ACC112 (cell line): ENCODE data around the gene ERP27.

Experiments used
- H2AFZ ChIP-seq: fragments of 200-600 bp; sonication (generic); one replicate; pipeline ENCODE4 v1.6.0; 2017; ENCODE audit warnings: antibody characterized with exemption, low read length; ENCODE audit not compliant: unreplicated experiment
- H3K27ac ChIP-seq: fragments of 200-600 bp; sonication (generic); 2 replicates; pipeline ENCODE4 v1.5.1; 2014; ENCODE audit warnings: low read depth, mild to moderate bottlenecking, antibody characterized with exemption, low read length, moderate library complexity
- H3K27me3 ChIP-seq: fragments of 200-600 bp; sonication (generic); 2 replicates; pipeline ENCODE4 v1.6.1; 2014; ENCODE audit warnings: mild to moderate bottlenecking, antibody characterized with exemption, low read length, moderate library complexity, mixed read lengths; ENCODE audit not compliant: insufficient read depth
- H3K36me3 ChIP-seq: fragments of 200-600 bp; sonication (generic); 2 replicates; pipeline ENCODE4 v1.6.1; 2016; ENCODE audit warnings: mild to moderate bottlenecking, antibody characterized with exemption, low read length, moderate library complexity, mixed read lengths; ENCODE audit not compliant: insufficient read depth
- H3K4me1 ChIP-seq: fragments of 200-600 bp; sonication (generic); one replicate; pipeline ENCODE4 v1.6.1; 2016; ENCODE audit warnings: low read length, mixed read lengths; ENCODE audit not compliant: insufficient read depth, unreplicated experiment, control insufficient read depth
- H3K4me3 ChIP-seq: fragments of 200-600 bp; sonication (generic); 2 replicates; pipeline ENCODE4 v1.5.1; 2014; ENCODE audit warnings: mild to moderate bottlenecking, low read depth, low read length
- H3K79me2 ChIP-seq: fragments of 200-600 bp; sonication (generic); one replicate; pipeline ENCODE4 v1.6.0; 2016; ENCODE audit warnings: low read length; ENCODE audit not compliant: control insufficient read depth, unreplicated experiment, insufficient read depth

Gene ERP27

DNA sequence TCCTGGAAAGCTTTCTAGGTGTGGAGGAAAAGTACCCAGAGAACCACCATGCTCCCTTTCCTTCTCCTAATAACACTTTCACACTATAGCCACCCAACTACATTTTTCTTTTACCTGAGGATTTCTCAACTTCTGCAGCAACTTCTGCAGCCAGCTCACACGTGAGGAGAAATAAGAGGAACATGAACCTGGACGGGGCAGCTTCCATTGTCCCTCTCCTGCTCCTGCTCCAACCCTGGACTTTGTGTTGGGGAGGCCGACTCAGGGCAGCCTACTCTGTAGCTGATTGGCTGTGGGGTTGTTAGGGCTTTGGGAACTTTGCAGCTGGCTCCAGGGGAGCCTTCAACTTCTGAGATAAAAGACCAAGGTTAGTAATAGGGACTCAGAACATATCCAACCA lies at the start of gene ERP27:
Gene ERP27, minus strand, starts transcription at position 237 of the 400 bp plus-strand sequence. Its CDS starts 29 bp downstream, at position 208.
- Histone ChIP-seq H3K4me3 (no peak within 1 kb of the TSS), H3K4me1 (no peaks in the 10 kb centered on the region), H3K36me3 (no peaks in the 10 kb centered on the region), H3K79me2 (no peaks in the 10 kb centered on the region), H2AFZ (no peak within 1 kb of the TSS), H3K27me3 (no peaks in the 10 kb centered on the region), H3K27ac (no peak within 1 kb of the TSS)

GRCh38 chr12:14988035-14988434 lies 49.7 kb upstream of the ERP27 start:
- Histone ChIP-seq H3K4me3 (no peak overlapping the region), H3K4me1 (no peaks in the 10 kb centered on the region), H3K27me3 (no peaks in the 10 kb centered on the region), H3K36me3 (no peaks in the 10 kb centered on the region), H2AFZ (no peak overlapping the region), H3K79me2 (no peaks in the 10 kb centered on the region), H3K27ac (no peak overlapping the region)

GRCh38 chr12:14986449-14986848 lies 48.1 kb upstream of the ERP27 start:
- H3K79me2 ChIP-seq, result no peaks in the 10 kb centered on the region
- no peaks in the 10 kb centered on the region for H3K36me3 ChIP-seq

DNA sequence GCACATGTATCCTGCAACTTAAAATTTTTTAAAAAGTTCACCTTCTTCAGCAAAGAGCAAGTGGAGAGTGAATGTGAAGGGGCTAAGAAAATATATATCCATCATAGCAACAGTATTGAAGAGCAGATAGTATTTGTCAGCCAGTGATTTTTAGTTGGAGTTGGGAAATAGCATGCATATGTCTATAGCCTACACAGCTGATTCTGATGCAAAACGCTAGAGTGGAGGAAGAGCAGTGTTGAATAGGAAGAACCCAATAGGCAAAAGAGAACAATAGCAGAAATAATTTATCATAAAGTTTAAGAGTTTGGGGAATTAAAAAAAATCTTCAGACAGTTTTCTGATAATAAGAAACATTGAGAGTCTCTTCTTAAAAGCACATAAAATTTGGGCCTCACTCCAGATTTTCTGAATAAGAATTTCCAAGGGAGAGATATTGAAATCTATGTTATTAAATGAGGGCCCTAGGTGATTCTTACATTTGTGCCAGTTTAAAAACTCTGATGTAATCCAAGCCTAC lies 46.5 kb upstream of the ERP27 start:
- Histone ChIP-seq H3K27ac (no peak overlapping the region), H2AFZ (no peak overlapping the region), H3K79me2 (no peaks in the 10 kb centered on the region), H3K36me3 (no peaks in the 10 kb centered on the region), H3K4me3 (no peak overlapping the region), H3K27me3 (no peaks in the 10 kb centered on the region), H3K4me1 (no peaks in the 10 kb centered on the region)

More at GRCh38 chr12:14986449-14986848, 48.1 kb upstream of the ERP27 start:
- H3K4me1 ChIP-seq, result no peaks in the 10 kb centered on the region
- H3K27ac ChIP-seq, result no peak overlapping the region
- no peaks in the 10 kb centered on the region for H3K27me3 ChIP-seq
- H3K4me3 ChIP-seq, result no peak overlapping the region
- no peak overlapping the region for H2AFZ ChIP-seq

- Histone ChIP-seq H3K36me3 (no peaks in the 10 kb centered on the region), H2AFZ (no peak overlapping the region), H3K79me2 (no peaks in the 10 kb centered on the region), H3K4me3 (no peak overlapping the region), H3K4me1 (no peaks in the 10 kb centered on the region), H3K27ac (no peak overlapping the region), H3K27me3 (no peaks in the 10 kb centered on the region)
Observed at GRCh38 chr12:14984036-14984435, 45.7 kb upstream of the ERP27 start.

DNA sequence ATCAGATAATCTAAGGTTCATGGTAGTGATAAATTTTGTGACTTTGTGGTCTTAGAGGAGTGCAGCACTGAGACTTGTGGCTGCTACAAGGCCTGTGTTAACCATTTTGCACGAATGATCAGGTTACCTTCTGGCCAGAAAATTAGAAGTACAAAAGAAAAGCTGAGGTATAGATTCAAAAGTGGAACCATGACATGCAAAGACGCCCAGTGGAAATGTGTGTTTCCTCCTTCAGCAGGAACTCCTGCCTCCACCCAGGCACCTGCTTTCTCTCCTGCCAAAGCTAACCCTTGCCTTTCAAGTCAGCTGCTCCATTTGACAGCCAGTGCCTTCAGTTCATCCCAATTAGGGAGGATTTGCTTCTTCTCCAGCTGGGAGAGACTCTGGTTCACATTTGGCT lies 44.7 kb upstream of the ERP27 start:
- no peak overlapping the region for H3K27ac ChIP-seq
- H3K4me1 ChIP-seq, result no peaks in the 10 kb centered on the region
- no peaks in the 10 kb centered on the region for H3K36me3 ChIP-seq
- no peaks in the 10 kb centered on the region for H3K79me2 ChIP-seq
- H2AFZ ChIP-seq, result no peak overlapping the region
- H3K27me3 ChIP-seq, result no peaks in the 10 kb centered on the region
- H3K4me3 ChIP-seq, result no peak overlapping the region

- Histone ChIP-seq H2AFZ (no peak overlapping the region), H3K4me3 (no peak overlapping the region), H3K36me3 (no peaks in the 10 kb centered on the region)
Observed at GRCh38 chr12:14982562-14982961, 44.2 kb upstream of the ERP27 start.

GRCh38 chr12:14981049-14981448 lies 42.7 kb upstream of the ERP27 start:
- Histone ChIP-seq H3K79me2 (no peaks in the 10 kb centered on the region), H3K27me3 (no peaks in the 10 kb centered on the region), H3K27ac (no peak overlapping the region), H3K4me3 (no peak overlapping the region), H3K36me3 (no peaks in the 10 kb centered on the region), H2AFZ (no peak overlapping the region), H3K4me1 (no peaks in the 10 kb centered on the region)

More at GRCh38 chr12:14982562-14982961, 44.2 kb upstream of the ERP27 start:
- H3K4me1 ChIP-seq, result no peaks in the 10 kb centered on the region
- no peaks in the 10 kb centered on the region for H3K27me3 ChIP-seq
- no peak overlapping the region for H3K27ac ChIP-seq
- no peaks in the 10 kb centered on the region for H3K79me2 ChIP-seq

DNA sequence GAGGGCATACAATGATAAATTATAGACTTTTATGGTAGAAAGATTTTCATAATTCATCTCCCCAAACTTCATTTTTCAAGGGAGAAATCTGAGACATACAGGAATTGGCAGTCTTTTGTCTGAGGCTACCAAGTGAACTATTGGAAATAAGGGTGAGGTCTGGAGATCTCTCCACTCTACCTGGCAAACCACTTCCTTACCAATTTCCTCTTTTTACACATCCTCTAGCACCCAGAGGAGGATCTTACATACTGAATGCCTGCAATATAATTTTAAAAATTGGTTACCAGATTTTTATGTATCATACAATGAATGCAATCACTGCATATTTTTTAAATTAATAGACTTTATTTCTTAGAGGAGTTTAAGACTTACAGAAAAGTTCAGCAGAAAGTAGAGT lies 41.1 kb upstream of the ERP27 start:
- H3K4me3 ChIP-seq, result no peak overlapping the region
- H3K27ac ChIP-seq, result no peak overlapping the region
- no peaks in the 10 kb centered on the region for H3K79me2 ChIP-seq
- no peaks in the 10 kb centered on the region for H3K27me3 ChIP-seq
- H3K36me3 ChIP-seq, result no peaks in the 10 kb centered on the region
- H3K4me1 ChIP-seq, result no peaks in the 10 kb centered on the region
- no peak overlapping the region for H2AFZ ChIP-seq

- no peaks in the 10 kb centered on the region for H3K79me2 ChIP-seq
Observed at GRCh38 chr12:14976658-14977057, 38.3 kb upstream of the ERP27 start.

DNA sequence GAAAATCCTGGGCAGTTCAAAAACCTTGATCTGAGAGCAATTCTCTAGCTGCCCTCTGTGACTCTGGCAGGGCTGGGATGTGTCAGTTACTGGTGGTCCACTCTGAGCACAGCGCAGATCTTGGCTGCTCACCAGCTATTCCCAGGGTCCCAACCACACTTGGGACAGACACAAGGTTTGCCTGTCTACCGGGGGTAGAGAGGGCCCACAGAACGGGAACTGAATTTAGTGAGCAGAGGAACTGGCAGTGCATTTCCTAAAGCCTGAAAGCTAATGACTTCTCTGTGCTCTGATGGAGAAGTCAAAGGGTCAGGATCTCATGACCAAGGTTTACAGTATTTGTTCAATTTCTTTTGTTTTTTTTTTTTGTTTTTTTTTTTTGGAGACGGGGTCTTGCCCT lies 37.1 kb upstream of the ERP27 start:
- Histone ChIP-seq H3K4me1 (peaks cover 4% of the 10 kb centered on the region), H3K27me3 (no peaks in the 10 kb centered on the region), H3K36me3 (no peaks in the 10 kb centered on the region), H3K27ac (no peak overlapping the region), H3K79me2 (no peaks in the 10 kb centered on the region), H3K4me3 (no peak overlapping the region), H2AFZ (no peak overlapping the region)

More at GRCh38 chr12:14976658-14977057, 38.3 kb upstream of the ERP27 start:
- no peaks in the 10 kb centered on the region for H3K27me3 ChIP-seq
- H3K4me3 ChIP-seq, result no peak overlapping the region
- no peak overlapping the region for H3K27ac ChIP-seq
- H3K4me1 ChIP-seq, result no peaks in the 10 kb centered on the region
- no peaks in the 10 kb centered on the region for H3K36me3 ChIP-seq
- no peak overlapping the region for H2AFZ ChIP-seq
